HepG2 (cell line): ENCODE data around the gene RNASE8. TPM values are rescaled to one million over a fixed set of nuclear protein-coding genes. Genes with fewer than 3 reads are reported as not detected.

Experiments
- AFF4 ChIP-seq: sonication (generic); formaldehyde crosslinking; IDR thresholded peaks from 2 replicates; pipeline ENCODE4 v1.4.0; 2020; ENCODE audit warnings: missing genetic modification reagents
- AGO2 ChIP-seq: fragments of 200-400 bp; formaldehyde crosslinking; optimal IDR thresholded peaks from 2 replicates; pipeline ENCODE3; 2017; ENCODE audit warnings: mild to moderate bottlenecking, low read depth, low read length, moderate library complexity
- ARNT2 ChIP-seq: sonication (generic); formaldehyde crosslinking; IDR thresholded peaks from 2 replicates; pipeline ENCODE4 v1.8.0; 2022; ENCODE audit warnings: mild to moderate bottlenecking, low read depth, missing genetic modification reagents, moderate library complexity
- CC2D1A ChIP-seq: sonication (generic); formaldehyde crosslinking; IDR thresholded peaks from 2 replicates; pipeline ENCODE4 v1.8.1; 2023; ENCODE audit warnings: mild to moderate bottlenecking, missing genetic modification reagents
- CEBPG ChIP-seq: IDR thresholded peaks from 2 replicates; pipeline ENCODE4 v1.6.1; 2016
- ESRRA ChIP-seq: sonication (generic); formaldehyde crosslinking; IDR thresholded peaks from 2 replicates; pipeline ENCODE4 v1.5.1; 2020; ENCODE audit warnings: mild to moderate bottlenecking, low read depth, missing genetic modification reagents
- FOXA1 ChIP-seq, 2 experiments: fragments of 450-650 bp in 1 of 2; sonication (generic) in 1 of 2; formaldehyde crosslinking in 1 of 2; IDR thresholded peaks; 2 replicates each; pipeline versions ENCODE4 v1.4.0 to v1.6.1; 2016 to 2020; ENCODE audit warnings: missing genetic modification reagents in 1 of 2
- FOXM1 ChIP-seq: sonication (generic); formaldehyde crosslinking; IDR thresholded peaks from 2 replicates; pipeline ENCODE4 v1.5.0; 2020; ENCODE audit warnings: missing genetic modification reagents
- IKZF4 ChIP-seq: sonication (generic); formaldehyde crosslinking; IDR thresholded peaks from 2 replicates; pipeline ENCODE4 v1.5.1; 2020; ENCODE audit warnings: borderline replicate concordance, mild to moderate bottlenecking, low read depth, missing genetic modification reagents; ENCODE audit errors: not compliant biosample characterization
- ISL2 ChIP-seq: sonication (generic); formaldehyde crosslinking; IDR thresholded peaks from 2 replicates; pipeline ENCODE4 v1.5.0; 2020; ENCODE audit warnings: missing genetic modification reagents
- KAT2B ChIP-seq: fragments of 150-350 bp; IDR thresholded peaks from 2 replicates; pipeline ENCODE4 v1.6.1; 2014; ENCODE audit warnings: low read depth, low read length, borderline replicate concordance
- NR2C2 ChIP-seq: sonication (generic); formaldehyde crosslinking; IDR thresholded peaks from 2 replicates; pipeline ENCODE4 v1.4.0; 2020; ENCODE audit warnings: missing genetic modification reagents, mild to moderate bottlenecking, moderate library complexity, borderline replicate concordance
- PCBP1 ChIP-seq: fragments of 200-400 bp; formaldehyde crosslinking; IDR thresholded peaks from 2 replicates; pipeline ENCODE4 v1.6.1; 2017; ENCODE audit warnings: mild to moderate bottlenecking, low read depth, low read length, borderline replicate concordance
- RORA ChIP-seq: sonication (generic); formaldehyde crosslinking; IDR thresholded peaks from 2 replicates; pipeline ENCODE4 v1.5.0; 2020; ENCODE audit warnings: mild to moderate bottlenecking, missing genetic modification reagents, moderate library complexity
- TCF7L2 ChIP-seq: IDR thresholded peaks from 2 replicates; pipeline ENCODE4 v1.6.1; 2011; ENCODE audit warnings: mild to moderate bottlenecking, low read depth, low read length, moderate library complexity
- ZNF503 ChIP-seq: sonication (generic); formaldehyde crosslinking; IDR thresholded peaks from 2 replicates; pipeline ENCODE4 v1.4.0; 2020; ENCODE audit warnings: missing genetic modification reagents
- ZNF569 ChIP-seq: sonication (generic); formaldehyde crosslinking; IDR thresholded peaks from 2 replicates; pipeline ENCODE4 v1.5.0; 2020; ENCODE audit warnings: mild to moderate bottlenecking, missing genetic modification reagents, moderate library complexity, borderline replicate concordance
- ZNF619 ChIP-seq: sonication (generic); formaldehyde crosslinking; IDR thresholded peaks from 2 replicates; pipeline ENCODE4 v1.4.0; 2020; ENCODE audit warnings: mild to moderate bottlenecking, missing genetic modification reagents
- ZNF672 ChIP-seq: sonication (generic); formaldehyde crosslinking; IDR thresholded peaks from 2 replicates; pipeline ENCODE4 v1.8.1; 2022; ENCODE audit warnings: missing genetic modification reagents
- ZNF710 ChIP-seq: sonication (generic); formaldehyde crosslinking; IDR thresholded peaks from 2 replicates; pipeline ENCODE4 v1.5.0; 2020; ENCODE audit warnings: mild to moderate bottlenecking, missing genetic modification reagents, borderline replicate concordance
- ZNF790 ChIP-seq: sonication (generic); formaldehyde crosslinking; IDR thresholded peaks from 2 replicates; pipeline ENCODE4 v1.8.0; 2022; ENCODE audit warnings: missing genetic modification reagents, mild to moderate bottlenecking, borderline replicate concordance
- ZNF83 ChIP-seq: sonication (generic); formaldehyde crosslinking; IDR thresholded peaks from 2 replicates; pipeline ENCODE4 v1.4.0; 2020; ENCODE audit warnings: missing genetic modification reagents, mild to moderate bottlenecking, borderline replicate concordance
- polyA plus RNA-seq, 8 experiments: library from polyadenylated mRNA; depleted of rRNA in 3 of 8; stranded (reverse) in 7 of 8; unstranded in 1 of 8; fragments of >200 nt; fragmentation: Illumina TruSeq in 4 of 8; extraction: Trizol in 4 of 8; gene quantifications; 2 replicates each; pipeline versions ENCODE4 v1.2.1 to v1.2.3, GENCODE V29; 2011 to 2016; ENCODE audit warnings: low read depth in 4 of 8, missing spikeins in 1 of 8, mixed read lengths in 1 of 8; ENCODE audit not compliant: insufficient read depth in 1 of 8
- total RNA-seq, 5 experiments: library from RNA; depleted of rRNA; stranded (reverse); fragments of >200 nt; fragmentation: Illumina TruSeq; extraction: Trizol; gene quantifications; 2 replicates each; pipeline ENCODE4 v1.2.3, GENCODE V29; 2016; ENCODE audit warnings: low read depth in 1 of 5

Gene RNASE8
- total and polyA plus RNA-seq, 2 of the 13 experiments (the other 11 are each of a cell fraction or from before 2014, with no cell fraction given): not detected

- TF ChIP-seq ZNF710 (CRISPR knock-in tag) (peak; percentile 98), ZNF672 (CRISPR knock-in tag) (no peak), RORA (CRISPR knock-in tag) (no peak), ISL2 (CRISPR knock-in tag) (peak; percentile 77), TCF7L2 (no peak), ZNF619 (CRISPR knock-in tag) (peak; percentile 83; the same call in 1 of the 2 replicates), NR2C2 (CRISPR knock-in tag) (peak; percentile 55), ZNF503 (peak; percentile 74), PCBP1 (no peak), CC2D1A (CRISPR knock-in tag) (0 out of 2 replicates have a peak, but pooled peaks have one; percentile 36), FOXM1 (CRISPR knock-in tag) (no peak), ARNT2 (0 out of 2 replicates have a peak, but pooled peaks have one; percentile 24), FOXA1 (IDR thresholded peaks at IDR 0.05) (no peak), FOXA1 (CRISPR knock-in tag; IDR thresholded peaks at IDR 0.05) (peak; percentile 71), ZNF569 (no peak; the same call in 1 of the 2 replicates), CEBPG (peak; percentile 61), IKZF4 (CRISPR knock-in tag) (peak; percentile 66), ESRRA (CRISPR knock-in tag) (peak; percentile 51; the same call in 1 of the 2 replicates), KAT2B (0 out of 2 replicates have a peak, but pooled peaks have one; percentile 8), AFF4 (CRISPR knock-in tag) (no peak; the same call in 1 of the 2 replicates), ZNF83 (CRISPR knock-in tag) (no peak), AGO2 (no peak), ZNF790 (CRISPR knock-in tag) (peak; percentile 26; the same call in 1 of the 2 replicates)
Observed at GRCh38 chr14:21055432-21056117, 2.0 kb upstream of the RNASE8 start (continued).
